ENCODE measurements around the gene USP3.
"Not testable (repeated sequence)": the region's sequence is repeated elsewhere in the genome, so short reads cannot be mapped to it uniquely, and the experiment has no call there.

Gene USP3

DNA sequence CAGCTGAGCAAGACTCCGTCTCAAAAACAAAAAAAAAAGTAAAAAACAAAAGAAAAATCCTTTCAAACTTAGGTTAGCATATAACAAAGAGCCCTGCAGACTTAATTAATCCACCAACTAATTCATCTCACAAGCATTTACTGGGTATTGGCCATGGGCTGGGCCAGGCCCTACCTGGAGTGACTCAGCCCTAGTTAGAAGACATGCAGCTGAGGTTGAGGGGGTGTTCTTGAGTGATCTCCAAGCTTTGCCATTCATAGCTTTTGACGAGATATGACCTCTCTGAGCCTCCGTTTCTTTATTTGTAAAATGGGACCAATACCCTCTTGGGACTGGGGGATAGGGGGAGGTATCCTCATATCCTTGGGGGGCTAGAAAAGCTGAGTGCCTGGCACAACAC lies 100.6 kb downstream of the USP3 start:
- no peak for DNase-seq (ENCODE audit: low read depth in 1 of 2, low spot score in 1 of 2)

DNA sequence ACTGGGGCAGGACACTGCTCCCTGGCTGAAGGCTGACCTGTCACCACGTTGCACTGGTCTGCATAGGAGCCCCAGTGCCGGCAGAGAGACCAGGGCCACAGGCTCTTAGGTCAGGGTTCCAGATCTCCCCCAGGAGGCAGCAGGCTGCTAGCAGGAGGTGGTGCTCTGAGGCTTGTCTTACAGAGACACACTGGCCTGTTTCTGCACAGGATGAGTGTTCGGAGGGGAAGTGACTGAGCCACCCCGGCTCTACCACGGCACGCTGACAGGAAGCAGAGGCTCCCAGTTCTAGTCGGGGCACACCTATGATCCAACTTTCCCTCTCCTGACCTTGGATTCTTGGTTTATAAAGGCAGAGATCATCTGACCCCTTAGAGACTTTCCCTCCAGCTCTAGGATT lies 101.4 kb downstream of the USP3 start:
- peak in 1 of 2 donors; percentile 50 for DNase-seq (ENCODE audit: low read depth in 1 of 2, low spot score in 1 of 2)

DNA sequence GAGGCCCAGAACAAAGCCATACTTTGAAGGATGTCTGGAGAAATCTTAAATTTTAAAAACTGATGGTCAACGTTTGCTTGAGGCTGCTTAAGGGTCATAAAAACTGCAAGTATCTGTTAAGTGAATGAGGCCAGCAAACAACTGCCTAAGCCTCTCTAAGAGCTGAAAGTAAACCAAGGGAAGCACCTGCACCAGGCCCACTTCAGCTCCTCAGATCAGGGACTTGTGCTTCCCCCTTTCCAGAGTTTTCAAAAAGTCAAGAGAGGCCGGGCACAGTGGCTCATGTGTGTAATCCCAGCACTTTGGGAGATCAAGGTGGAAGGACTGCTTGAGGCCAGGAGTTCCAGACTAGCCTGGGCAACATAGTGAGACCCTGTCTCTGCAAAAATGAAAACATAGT lies 101.9 kb downstream of the USP3 start:
- DNase-seq (ENCODE audit: low read depth in 1 of 2, low spot score in 1 of 2) = no peak

DNA sequence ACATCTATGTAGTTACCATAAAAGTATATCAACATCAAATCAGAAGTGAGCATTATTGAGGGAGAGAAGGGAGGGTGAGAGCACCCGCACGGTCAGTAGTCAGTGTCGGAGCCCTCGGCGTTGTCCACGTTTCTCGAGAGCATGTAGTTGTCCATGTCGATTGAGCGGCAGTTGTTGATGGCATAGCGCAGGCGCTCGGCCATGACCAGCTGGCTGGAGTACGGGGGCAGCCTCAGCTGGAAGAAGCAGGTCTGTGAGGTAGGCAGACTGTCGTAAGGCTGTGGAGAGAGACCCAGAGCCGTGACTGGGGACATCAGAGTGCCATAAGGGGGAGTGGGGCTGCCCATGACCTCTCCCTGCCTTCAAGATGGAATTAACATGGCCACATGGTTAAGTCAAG lies 104.6 kb downstream of the USP3 start:
- no peak for DNase-seq (ENCODE audit: low read depth in 1 of 2, low spot score in 1 of 2)

DNA sequence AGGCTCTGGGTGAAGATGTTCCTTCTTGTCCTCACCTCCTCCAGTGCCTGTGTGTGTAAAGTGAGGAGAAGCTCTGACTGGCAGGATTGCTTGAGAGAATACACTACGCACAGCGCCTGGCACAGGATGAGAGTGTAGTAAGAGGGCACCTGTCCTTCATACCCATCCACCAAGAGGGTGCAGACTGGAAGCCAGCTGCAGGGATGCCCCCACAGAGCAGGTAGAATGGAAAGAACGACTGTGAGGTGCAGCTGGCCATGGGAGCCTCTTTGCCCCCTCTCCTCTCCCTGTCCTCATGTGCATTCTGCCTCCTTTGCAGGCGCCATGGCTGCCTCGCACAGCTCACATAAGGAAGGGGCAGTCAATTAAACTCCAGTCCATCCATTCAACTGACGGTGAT lies 105.1 kb downstream of the USP3 start:
- no peak for DNase-seq (ENCODE audit: low read depth in 1 of 2, low spot score in 1 of 2)

DNA sequence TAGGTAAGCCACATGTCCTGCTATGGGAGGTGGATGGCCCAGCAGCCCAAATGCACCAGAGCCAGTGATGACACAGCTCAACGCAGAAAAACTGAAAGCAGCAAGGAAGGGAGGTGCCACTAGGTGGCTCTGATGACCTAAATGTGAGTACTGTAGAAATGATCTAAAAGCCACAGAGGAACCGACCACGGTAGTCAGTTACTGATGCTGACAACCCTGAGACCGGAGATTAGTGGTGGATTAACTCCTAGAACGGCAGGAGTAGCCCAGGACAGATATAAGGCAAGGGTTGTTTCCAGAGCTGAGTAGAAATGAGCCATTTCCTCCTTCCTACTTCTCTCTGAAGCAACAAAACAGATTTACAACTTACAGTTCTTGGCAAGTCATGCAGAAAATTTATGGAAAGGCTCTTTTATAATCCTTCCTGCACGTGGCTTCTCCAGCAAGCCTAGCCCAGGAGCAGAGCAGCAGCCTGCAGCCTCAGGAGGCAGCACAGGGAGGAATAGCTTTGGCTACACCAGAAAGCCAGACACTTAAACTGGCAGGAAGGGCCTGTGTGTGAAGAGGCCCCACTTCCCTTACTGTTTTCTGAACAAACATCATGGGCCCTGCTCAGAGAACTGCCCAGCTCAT lies 105.9 kb downstream of the USP3 start:
- DNase-seq (ENCODE audit: low read depth in 1 of 2, low spot score in 1 of 2) = peak; percentile 47 to 74

DNA sequence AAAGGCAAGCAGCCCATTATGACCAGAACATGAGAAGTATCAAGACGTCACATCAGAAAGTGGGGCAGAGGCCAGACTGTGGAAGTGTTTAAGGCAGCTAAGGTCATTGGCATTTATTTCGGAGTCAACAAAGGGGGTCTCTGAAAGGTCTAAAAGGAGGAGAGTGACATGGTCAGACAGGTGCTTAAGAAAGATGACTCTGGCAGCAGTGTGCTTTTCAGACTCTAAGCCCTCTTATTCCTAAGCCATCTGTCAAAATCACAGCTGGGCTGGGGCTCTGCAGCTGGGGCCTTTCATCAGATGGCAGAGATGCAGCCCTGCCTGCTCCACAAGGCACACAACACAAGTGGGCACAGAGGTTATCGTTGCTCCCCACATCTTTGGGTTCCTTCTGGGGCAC lies 106.8 kb downstream of the USP3 start:
- DNase-seq (ENCODE audit: low read depth in 1 of 2, low spot score in 1 of 2) = no peak

DNA sequence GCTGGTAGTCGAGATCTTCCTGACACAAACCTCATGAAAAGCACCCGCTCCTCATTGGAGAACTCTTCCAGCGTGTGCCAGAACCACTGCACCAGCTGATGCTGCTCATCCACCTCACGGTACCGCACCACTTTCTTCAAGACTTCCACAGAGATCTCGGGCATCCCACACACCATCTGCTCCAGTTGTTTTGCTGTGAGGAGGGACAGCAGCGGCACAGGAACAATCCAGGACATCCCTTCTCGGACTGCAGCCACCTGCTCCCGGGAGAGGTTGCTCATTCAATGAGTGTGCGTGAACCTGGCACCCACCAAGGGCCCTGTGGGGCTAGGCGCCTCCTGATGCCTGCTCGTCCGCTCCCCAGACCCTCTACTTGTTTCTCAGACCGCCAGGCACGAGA lies 107.9 kb downstream of the USP3 start:
- no peak for DNase-seq (ENCODE audit: low read depth in 1 of 2, low spot score in 1 of 2)

DNA sequence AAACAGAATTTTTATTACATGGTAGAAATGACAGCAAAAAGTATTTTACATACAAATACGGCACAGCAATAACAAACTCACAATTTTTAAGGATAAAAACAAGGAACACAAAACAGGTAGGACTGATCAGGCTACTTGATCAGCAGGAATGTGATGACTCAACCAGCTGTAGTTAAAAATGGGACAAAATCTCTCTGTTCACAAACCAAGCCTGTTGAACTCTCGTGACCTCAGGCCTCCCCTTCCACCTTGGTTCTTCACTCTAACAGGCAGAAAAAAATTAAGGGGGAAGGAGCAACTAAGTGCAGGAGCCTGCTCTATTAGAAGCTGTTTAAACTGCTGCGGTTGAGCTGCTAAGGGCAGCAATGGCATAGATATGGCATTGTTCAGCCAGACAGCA lies 111.5 kb downstream of the USP3 start:
- DNase-seq (ENCODE audit: low read depth in 1 of 2, low spot score in 1 of 2) = no peak

DNA sequence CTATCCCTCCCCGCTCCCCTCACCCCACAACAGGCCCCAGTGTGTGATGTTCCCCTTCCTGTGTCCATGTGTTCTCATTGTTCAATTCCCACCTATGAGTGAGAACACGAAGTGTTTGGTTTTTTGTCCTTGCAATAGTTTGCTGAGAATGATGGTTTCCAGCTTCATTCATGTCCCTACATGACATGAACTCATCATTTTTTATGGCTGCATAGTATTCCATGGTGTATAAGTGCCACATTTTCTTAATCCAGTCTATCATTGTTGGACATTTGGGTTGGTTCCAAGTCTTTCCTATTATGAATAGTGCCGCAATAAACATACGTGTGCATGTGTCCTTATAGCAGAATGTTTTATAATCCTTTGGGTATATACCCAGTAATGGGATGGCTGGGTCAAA lies 112.8 kb downstream of the USP3 start:
- DNase-seq (ENCODE audit: low read depth in 1 of 2, low spot score in 1 of 2) = not testable (repeated sequence)

DNA sequence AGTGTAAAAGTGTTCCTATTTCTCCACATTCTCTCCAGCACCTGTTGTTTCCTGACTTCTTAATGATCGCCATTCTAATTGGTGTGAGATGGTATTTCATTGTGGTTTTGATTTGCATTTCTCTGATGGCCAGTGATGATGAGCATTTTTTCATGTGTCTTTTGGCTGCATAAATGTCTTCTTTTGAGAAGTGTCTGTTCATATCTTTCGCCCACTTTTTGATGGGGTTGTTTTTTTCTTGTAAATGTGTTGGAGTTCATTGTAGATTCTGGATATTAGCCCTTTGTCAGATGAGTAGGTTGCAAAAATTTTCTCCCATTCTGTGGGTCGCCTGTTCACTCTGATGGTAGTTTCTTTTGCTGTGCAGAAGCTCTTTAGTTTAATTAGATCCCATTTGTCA lies 113.2 kb downstream of the USP3 start:
- DNase-seq (ENCODE audit: low read depth in 1 of 2, low spot score in 1 of 2) = not testable (repeated sequence)

DNA sequence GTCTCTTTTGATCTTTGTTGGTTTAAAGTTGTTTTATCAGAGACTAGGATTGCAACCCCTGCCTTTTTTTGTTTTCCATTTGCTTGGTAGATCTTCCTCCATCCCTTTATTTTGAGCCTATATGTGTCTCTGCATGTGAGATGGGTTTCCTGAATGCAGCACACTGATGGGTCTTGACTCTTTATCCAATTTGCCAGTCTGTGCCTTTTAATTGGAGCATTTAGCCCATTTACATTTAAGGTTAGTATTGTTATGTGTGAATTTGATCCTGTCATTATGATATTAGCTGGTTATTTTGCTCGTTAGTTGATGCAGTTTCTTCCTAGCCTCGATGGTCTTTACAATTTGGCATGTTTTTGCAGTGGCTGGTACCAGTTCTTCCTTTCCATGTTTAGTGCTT lies 116.4 kb downstream of the USP3 start:
- DNase-seq (ENCODE audit: low read depth in 1 of 2, low spot score in 1 of 2) = not testable (repeated sequence)

DNA sequence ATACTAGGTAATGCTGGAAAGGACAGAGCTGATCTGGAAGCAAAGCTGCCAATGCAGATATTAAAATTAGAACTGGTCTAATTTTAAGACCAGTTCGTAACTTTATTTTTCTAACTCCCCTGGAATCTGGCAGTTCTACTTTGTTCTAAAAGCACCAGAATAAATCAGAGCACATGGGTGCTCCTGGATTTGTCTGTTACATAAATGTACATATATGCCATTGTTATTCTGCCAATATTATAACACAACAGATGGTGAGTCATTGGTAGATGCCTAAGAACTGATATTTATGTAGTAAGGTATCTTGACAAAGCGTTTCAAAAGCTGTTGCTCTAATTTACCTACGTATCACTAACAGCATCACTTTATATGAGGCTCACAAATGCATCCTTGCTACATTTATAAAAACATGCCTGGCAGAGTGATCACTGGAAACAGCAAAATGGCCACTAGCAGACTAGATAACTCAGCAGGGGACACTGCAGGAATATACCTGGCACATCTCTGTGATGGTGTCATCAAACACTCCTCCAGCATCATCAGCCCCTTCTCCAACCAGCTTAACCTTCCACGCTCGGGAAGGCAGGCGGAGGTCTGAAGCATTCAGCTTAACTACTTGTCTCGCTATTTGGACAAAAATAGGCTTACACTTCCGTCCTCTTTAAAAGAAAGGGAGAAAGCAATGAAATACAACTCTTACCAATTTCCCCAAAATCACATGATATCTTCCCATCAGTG lies 119.0 kb downstream of the USP3 start:
- no peak for DNase-seq (ENCODE audit: low read depth in 1 of 2, low spot score in 1 of 2)

DNA sequence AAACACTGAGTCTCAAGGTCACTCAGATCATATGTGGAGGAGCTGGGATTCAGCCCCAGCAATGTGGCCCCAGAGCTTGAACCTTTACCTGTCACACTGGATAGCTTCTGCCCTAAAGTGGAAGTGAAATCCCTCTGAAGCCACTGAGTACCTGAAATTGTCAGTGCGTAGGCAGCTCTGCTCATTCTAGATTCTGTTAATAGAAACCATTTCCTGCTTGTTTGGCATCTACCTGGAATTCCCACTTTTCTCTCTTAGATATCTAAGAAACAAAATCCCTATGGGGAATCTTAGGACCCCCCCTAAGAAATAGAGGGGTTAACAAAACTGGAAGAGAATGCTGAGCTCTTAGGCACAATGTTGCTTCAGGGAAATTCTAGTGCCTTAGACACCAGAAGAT lies 122.6 kb downstream of the USP3 start:
- no peak for DNase-seq (ENCODE audit: low read depth in 1 of 2, low spot score in 1 of 2)

DNA sequence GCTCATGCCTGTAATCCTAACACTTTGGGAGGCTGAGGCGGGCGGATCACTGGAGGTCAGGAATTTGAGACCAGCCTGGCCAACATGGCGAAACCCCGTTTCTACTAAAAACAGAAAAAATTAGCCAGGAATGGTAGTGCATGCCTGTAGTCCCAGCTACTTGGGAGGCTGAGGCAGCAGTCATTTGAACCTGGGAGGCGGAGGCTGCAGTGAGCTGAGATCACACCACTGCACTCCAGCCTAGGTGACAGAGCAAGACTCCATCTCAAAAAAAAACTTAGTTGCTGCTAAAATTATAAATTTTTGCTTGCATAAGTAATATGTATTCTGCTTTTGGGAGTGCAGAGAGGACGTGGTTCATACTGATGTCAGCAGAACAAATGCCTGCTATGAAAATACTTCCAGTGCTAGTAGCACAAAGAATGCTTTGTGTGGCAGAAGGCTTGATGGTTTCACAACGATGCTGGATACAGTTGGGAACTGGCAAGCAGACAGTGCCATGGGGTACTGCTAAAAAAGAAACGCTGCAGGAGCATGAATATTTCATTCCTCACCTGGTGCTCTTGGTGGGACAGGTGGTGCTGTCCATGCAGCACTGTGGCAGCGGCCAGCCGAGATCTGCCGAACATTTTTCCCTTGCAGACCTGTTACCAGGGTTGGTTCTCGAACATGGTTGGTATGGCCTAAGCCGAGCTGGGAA lies 123.9 kb downstream of the USP3 start:
- DNase-seq (ENCODE audit: low read depth in 1 of 2, low spot score in 1 of 2) = no peak

DNA sequence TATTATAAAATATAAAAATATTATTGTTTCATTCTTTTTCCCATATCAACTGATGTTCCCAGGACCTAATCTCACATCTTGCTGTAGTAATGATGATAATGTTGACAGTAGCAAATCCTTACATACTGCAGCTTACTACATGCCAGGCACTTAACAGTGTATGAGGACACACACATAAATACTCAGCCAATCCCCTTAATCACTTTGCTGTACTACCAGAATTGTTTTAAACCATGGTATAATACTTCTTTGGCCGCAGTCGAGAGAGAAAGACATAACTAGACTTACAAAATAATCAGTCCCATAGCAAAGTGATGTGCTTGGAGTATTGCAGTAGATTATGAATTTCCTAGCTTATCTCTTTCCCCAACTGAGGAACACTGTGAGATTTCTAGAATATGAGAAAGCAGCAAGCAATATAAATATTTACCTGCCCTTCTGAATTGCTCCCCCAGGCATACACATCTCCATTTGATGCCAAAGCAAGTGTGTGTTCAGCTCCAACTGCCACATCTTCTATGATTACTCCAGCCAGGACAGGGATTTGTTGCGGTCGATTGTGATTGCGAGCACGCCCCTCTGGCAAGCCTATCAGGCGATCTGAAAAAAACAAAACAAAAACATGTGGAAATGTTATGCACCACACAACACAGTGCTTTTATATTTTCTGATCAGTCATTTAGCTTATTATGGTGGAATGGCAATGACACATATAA lies 125.8 kb downstream of the USP3 start:
- DNase-seq (ENCODE audit: low read depth in 1 of 2, low spot score in 1 of 2) = no peak

DNA sequence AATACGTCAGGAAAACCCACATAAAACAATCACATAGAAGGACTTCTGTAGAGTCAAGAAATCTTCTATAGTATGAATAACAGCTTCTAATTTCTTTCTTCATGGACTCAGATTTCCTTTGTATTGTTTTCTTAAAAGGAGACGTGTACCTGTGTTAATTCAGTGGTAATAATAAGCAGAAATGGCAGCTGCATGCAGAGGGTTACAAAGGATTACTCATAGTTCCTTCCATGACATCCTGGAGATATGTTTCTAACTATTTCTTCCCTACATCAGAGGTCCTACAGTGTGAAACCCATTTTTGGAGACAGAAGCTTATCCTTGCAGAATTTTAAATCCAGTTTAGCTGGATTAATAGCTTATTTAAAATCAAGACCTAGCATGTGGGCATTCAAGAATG lies 128.9 kb downstream of the USP3 start:
- DNase-seq (ENCODE audit: low read depth in 1 of 2, low spot score in 1 of 2) = no peak

DNA sequence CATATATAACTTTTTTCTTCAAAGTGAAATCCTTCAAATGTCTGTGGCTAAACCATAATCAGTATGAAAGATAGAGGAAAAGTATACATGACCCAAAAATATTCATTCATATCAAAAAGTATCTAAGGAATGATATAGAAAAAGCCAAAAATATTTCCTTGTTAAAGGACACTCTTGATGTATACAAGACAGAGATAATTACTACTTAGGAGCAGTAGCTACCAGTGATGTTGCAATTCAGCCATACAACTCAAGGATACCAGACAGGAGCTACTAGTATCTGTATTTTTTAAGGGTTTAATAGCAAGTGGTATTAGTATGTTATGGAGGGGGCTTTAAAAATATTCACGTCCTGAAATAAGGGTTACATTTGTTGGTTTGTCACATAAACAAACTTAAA lies 129.8 kb downstream of the USP3 start:
- DNase-seq (ENCODE audit: low read depth in 1 of 2, low spot score in 1 of 2) = no peak

DNA sequence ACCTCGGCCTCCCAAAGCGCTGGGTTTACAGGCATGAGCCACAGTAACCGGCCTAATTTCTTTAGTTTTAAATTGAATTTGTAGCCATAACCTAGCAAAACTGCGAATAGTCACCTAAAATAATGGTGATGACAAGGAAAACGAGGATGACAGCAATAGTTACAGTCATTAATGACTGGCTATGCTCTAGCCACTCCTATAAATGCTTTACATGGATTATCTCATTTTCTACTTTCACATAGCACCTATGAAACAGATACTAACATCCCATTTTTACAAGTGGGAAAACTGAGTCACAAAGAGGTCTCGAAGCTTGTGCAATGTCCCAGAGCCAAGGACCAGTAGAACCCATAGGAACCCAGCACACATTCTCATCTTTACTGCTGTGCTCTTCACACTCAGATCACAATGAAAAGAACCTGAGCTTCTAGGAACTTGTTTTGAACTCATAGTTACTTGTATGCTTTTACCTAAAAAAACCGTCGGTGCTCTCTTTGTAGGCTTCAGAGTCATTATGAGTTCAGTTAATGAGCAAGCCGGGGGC lies 132.2 kb downstream of the USP3 start:
- no peak for DNase-seq (ENCODE audit: low read depth in 1 of 2, low spot score in 1 of 2)

DNA sequence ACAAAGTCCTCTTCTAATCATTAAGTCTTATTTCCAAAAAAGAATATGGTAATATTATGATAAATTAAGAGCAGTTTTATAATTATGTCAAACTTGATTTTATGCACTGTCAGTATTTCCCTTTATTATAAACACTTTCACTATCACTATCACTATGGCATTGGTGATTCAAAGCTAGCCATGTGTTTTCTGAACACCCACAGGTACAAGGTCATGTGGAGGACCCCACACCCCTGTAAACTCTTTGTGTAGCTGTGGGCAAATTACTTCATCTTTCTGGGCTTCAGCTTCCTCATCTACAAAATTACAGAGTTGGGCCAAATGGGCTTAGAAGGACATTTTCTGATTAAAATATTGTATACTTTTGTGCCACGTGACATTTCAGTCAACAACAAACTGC lies 134.4 kb downstream of the USP3 start:
- DNase-seq (ENCODE audit: low read depth in 1 of 2, low spot score in 1 of 2) = no peak

DNA sequence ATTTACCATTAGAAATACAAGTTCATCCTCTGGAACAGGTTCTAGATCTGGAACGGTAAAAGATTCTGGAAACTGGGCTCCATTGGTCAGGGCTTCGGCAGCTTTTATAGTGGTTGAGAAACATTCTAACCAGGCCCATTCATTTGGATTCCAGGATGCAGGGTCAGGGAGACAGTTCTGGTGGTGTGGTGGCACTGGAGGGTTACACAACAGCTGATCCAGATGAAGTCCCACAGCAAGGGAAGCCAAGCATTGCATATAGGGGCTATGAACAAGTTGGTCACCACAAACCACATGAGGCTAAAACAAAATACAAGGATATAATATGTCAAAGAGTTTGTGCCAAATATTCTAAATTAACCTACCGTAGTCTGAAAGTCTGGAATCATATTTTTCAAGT lies 135.8 kb downstream of the USP3 start:
- no peak for DNase-seq (ENCODE audit: low read depth in 1 of 2, low spot score in 1 of 2)

All from activated CD4-positive, alpha-beta T cell treated with anti-CD3 and anti-CD28 coated beads, Interleukin-2, amount 50 U/mL, for 24 hours (primary cell).